C4-2B (cell line): ENCODE data around the gene TTC28.

Source experiments
- H3K27ac ChIP-seq: fragments of 450-650 bp; 2 replicates; pipeline ENCODE4 v1.5.1; 2017
- CTCF ChIP-seq: fragments of 450-650 bp; conservative IDR thresholded peaks from 2 replicates; pipeline ENCODE4 v1.5.1; 2017; ENCODE audit warnings: mild to moderate bottlenecking
- ZFX ChIP-seq: fragments of 450-650 bp; IDR thresholded peaks from 2 replicates; pipeline ENCODE4 v1.6.1; 2017

Gene TTC28

GRCh38 chr22:28297504-28297903, 382.1 kb downstream of the TTC28 start:
- TF ChIP-seq ZFX (no peak), CTCF (no peak)
- no peak overlapping the region for H3K27ac ChIP-seq

GRCh38 chr22:28296452-28296851, 383.2 kb downstream of the TTC28 start:
- no peak for TF ChIP-seq ZFX
- TF ChIP-seq CTCF = no peak
- no peak overlapping the region for H3K27ac ChIP-seq

GRCh38 chr22:28283068-28283654, 396.5 kb downstream of the TTC28 start:
- H3K27ac ChIP-seq = no peak overlapping the region
- TF ChIP-seq CTCF (no peak), ZFX (no peak)

GRCh38 chr22:28282405-28283067, 397.1 kb downstream of the TTC28 start:
- no peak overlapping the region for H3K27ac ChIP-seq
- TF ChIP-seq CTCF (peak; percentile 8; the same call in 1 of the 2 replicates), ZFX (no peak)

- no peak for TF ChIP-seq ZFX
- no peak for TF ChIP-seq CTCF
- no peak overlapping the region for H3K27ac ChIP-seq
Measured at GRCh38 chr22:28279888-28280287, 399.8 kb downstream of the TTC28 start.

- no peak for TF ChIP-seq ZFX
- TF ChIP-seq CTCF = no peak
- H3K27ac ChIP-seq = no peak overlapping the region
Measured at GRCh38 chr22:28269277-28269676, 410.4 kb downstream of the TTC28 start.

GRCh38 chr22:28268850-28269249, 410.8 kb downstream of the TTC28 start:
- H3K27ac ChIP-seq = no peak overlapping the region
- TF ChIP-seq ZFX = no peak
- TF ChIP-seq CTCF = no peak
